Activated T-helper 1 cell treated with anti-CD3 and anti-CD28 coated beads, Interleukin-2, amount 50 U/mL, for 16 hours (primary cell): ENCODE results near the gene LDLRAD3.

ENCODE experiments used
- DNase-seq, 2 donors: peaks; one replicate each; pipeline ENCODE4 v3.0.0-alpha.2; 2020; ENCODE audit warnings: low read depth in 1 of 2, low spot score in 1 of 2

The LDLRAD3 gene

GRCh38 chr11:36015799-36016198, 71.9 kb downstream of the LDLRAD3 start:
- no peak for DNase-seq

GRCh38 chr11:36016263-36016662, 72.4 kb downstream of the LDLRAD3 start:
- no peak for DNase-seq

DNA sequence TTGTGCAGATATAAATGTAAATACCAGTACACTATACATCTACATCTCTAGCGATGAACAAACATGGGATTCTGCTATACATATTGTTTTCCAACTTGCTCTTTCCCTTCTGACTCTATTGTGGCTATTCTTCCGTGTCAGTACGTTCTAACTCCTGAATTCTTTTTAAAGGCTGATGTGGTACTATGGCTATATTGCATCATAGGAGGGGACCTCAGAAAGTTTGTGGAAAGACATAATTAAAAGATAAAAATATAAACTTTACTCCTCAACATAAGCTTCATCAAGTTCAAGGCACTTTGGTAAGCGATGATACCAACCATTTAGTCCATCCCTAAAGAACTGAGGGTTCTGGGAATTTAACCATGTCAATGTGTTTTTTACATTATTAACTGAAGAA, 72.8 kb downstream of the LDLRAD3 start:
- DNase-seq, result no peak

GRCh38 chr11:36019005-36019596, 75.2 kb downstream of the LDLRAD3 start:
- no peak for DNase-seq

- no peak for DNase-seq
These were observed 75.9 kb downstream of the LDLRAD3 start for GRCh38 chr11:36019722-36020121.

GRCh38 chr11:36022882-36023281, 79.0 kb downstream of the LDLRAD3 start:
- no peak for DNase-seq

DNA sequence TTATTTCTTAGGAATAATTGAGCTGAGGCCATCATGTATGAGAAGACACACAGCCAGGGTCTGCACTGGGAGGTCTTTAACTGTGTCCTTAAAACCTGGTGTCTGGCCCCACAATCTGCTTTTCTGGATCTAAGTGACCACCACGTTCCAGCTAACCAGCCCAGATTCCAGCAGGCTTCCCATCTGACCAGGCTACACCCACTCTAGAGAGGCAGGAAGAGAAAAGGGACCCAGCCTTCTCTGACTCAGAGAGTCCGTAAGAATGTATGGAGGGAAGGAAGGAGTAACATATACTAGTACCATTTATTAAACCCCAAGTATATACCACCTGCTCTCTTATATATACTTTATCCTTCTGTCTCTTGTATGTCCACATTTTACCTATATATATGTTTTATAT, 80.1 kb downstream of the LDLRAD3 start:
- DNase-seq, result no peak

DNA sequence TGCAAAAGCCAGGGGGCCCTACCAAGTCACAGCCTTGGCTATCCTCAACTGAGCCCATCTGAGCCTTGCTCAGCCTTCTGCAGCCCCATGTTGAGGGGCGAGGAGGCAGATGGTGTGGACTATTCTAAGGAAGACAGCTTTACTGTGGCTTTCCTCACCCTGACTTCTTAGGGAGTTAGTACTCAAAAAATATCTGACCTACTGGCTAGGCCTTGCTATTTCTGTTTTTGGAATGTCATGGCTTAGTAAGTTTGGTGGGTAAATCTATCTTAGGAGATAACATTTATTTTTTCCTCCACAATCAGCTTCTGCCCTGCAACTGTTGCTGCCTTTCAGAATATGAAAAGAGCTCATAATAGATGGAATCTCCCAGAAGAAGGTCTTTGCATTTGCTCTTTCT, 80.9 kb downstream of the LDLRAD3 start:
- DNase-seq, result no peak

GRCh38 chr11:36026315-36026968, 82.6 kb downstream of the LDLRAD3 start:
- DNase-seq, result no peak

- no peak for DNase-seq
These were observed 83.9 kb downstream of the LDLRAD3 start for GRCh38 chr11:36027731-36028130.

- DNase-seq, result no peak
These were observed 85.8 kb downstream of the LDLRAD3 start for GRCh38 chr11:36029616-36030015.

- no peak for DNase-seq
These were observed 86.9 kb downstream of the LDLRAD3 start for GRCh38 chr11:36030731-36031281.

- no peak for DNase-seq
These were observed 89.4 kb downstream of the LDLRAD3 start for GRCh38 chr11:36033082-36033751.

- no peak for DNase-seq
These were observed 90.1 kb downstream of the LDLRAD3 start for GRCh38 chr11:36033936-36034335.

DNA sequence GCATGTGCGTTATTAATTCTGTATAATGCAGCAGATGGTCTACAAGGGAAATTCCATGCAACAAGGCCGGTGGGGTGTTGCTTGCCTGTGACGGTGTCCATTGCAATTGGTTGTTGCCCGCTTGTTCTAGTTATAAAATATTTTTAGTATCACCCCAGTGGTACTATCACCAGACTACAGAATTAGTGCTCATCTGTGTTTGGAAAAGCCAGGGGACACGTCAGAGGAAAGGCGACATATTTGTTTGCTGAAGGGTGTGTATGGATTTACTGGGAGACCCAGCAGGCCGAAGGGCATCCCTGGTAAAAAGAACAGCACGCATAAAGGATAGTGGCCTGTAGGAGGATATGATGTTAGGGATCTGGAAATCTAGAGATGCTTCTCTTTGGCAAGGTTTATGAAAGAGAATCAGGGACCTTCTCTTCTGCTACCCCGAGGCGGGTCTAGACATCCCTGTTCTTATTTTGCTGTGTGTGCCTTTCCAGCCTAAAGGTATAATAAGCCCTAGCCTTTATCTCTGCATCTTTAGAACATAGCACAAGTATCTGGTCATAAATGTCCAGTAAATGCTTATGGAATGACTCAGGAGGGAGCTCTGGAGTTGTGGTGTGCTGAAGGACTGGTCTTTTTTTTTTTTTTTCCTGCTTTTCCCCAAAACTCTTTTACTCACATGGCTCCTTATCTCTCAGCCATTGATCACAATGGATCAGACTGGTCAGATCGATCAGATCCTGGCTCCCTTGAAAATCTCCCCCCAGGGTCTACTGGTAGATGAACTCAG, 90.9 kb downstream of the LDLRAD3 start:
- DNase-seq, result no peak

DNA sequence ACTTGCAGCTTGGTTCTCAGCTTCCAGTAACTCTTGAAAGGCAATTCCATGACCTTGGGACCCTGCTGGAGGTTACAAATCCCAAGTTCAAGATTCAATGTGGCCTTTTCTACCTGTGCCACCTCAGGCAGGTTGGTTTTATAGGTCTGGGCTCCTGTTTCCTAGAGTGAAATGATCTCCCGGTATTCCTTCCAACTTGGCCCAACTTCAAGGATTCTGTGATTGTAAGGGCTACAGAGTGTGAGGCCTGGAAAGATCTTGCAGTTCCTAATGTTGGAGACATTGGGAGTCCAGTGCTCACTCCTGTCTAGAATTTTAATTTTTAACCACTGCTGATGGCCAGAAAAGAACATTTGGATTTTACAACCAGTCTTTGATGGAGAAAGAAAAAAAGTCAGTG, 91.6 kb downstream of the LDLRAD3 start:
- DNase-seq, result no peak

- no peak for DNase-seq
These were observed 92.1 kb downstream of the LDLRAD3 start for GRCh38 chr11:36035999-36036398.

DNA sequence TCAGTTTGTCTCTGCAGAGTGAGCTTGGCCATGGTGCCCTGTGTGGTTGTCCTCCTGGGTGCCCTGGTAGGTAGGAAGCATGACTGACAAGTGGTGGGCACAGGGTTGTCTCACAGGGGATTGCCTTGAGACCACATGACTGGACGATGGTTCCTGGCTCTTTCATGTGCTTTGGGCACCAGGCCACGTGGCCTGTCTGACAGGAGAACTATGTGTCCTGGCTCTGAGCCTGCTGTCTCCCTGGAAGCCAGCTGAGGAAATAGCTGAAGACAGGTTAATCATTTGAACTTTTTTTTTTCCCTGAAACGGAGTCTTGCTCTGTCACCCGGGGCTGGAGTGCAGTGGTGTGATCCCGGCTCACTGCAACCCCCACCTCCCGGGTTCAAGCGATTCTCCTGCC, 93.2 kb downstream of the LDLRAD3 start:
- no peak for DNase-seq

DNA sequence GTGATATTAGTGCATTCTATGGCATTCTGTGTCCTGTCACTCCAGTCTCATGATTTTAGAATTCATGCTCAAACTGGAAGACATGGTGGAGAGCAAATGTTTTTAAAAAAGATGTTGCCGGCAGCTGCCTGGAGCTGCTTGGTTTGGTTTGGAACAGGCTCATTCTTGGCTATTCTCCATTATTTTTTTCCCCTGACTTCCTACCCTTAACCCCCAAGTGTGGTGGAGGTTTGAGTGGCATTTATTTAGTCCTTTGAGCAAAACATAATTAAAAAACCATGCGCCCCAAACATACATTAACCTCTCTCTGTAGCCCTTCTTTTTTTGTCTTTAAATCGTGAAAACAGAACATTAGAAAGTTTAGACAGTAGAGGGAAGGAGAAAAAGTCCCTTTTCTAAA, 94.7 kb downstream of the LDLRAD3 start:
- DNase-seq, result no peak

- no peak for DNase-seq
These were observed 95.6 kb downstream of the LDLRAD3 start for GRCh38 chr11:36039471-36039870.

DNA sequence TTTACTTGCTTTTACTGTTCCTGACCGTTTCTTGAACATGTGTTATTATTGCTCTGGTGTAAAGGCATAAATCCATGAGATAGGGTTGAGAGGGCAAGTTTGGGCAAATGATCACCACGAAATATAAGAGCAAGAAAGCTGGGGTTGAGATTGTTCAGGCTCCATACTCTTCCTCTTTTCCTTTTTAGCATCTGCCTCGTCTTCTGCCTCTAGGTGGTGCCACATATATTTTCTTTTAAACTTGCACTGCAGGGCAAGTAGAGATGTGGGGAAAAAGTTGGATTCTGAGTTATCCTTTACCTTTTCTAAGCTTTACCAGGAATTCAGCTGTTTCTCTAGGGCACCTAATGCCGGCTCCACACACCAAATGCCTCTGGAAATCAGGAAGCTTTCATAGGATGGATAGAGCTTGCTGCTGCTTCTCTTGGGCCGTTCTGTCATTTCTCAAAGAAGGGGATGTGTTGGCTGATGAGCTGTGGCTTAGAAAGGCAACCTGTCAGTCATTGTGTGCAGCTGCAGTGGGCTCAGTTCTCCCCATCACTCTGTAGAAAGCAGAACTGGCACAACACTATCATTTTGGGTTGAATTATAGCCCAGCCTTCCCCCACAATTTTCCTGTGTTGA, 98.2 kb downstream of the LDLRAD3 start:
- no peak for DNase-seq
